Endothelial cell (in vitro differentiated cells): ENCODE data around the gene ACOX2. TPM values are rescaled to one million over a fixed set of nuclear protein-coding genes. Genes with fewer than 3 reads are reported as not detected.
"Not testable (repeated sequence)": the region's sequence is repeated elsewhere in the genome, so short reads cannot be mapped to it uniquely, and the experiment has no call there.

ENCODE experiments used
- DNase-seq: peaks from one replicate; pipeline ENCODE4 v3.0.0; 2021; ENCODE audit warnings: low spot score
- H3K27ac Mint-ChIP-seq: one replicate; pipeline ENCODE4 v1.8.0; 2021; ENCODE audit warnings: mixed read lengths, inconsistent platforms; ENCODE audit not compliant: unreplicated experiment
- H3K27me3 Mint-ChIP-seq: one replicate; pipeline ENCODE4 v1.8.0; 2021; ENCODE audit warnings: mild to moderate bottlenecking, moderate library complexity, mixed read lengths, inconsistent platforms; ENCODE audit not compliant: unreplicated experiment
- H3K36me3 Mint-ChIP-seq: one replicate; pipeline ENCODE4 v1.8.0; 2021; ENCODE audit warnings: mild to moderate bottlenecking, low read depth, mixed read lengths, inconsistent platforms; ENCODE audit not compliant: unreplicated experiment
- H3K4me1 Mint-ChIP-seq: one replicate; pipeline ENCODE4 v1.8.0; 2021; ENCODE audit warnings: mild to moderate bottlenecking, mixed read lengths, inconsistent platforms; ENCODE audit not compliant: unreplicated experiment
- H3K4me3 Mint-ChIP-seq: one replicate; pipeline ENCODE4 v1.8.0; 2021; ENCODE audit warnings: mild to moderate bottlenecking, mixed read lengths, inconsistent platforms; ENCODE audit not compliant: unreplicated experiment
- H3K9me3 Mint-ChIP-seq: one replicate; pipeline ENCODE4 v1.8.0; 2021; ENCODE audit warnings: mixed read lengths, inconsistent platforms; ENCODE audit not compliant: unreplicated experiment
- total RNA-seq: library from RNA; stranded (reverse); fragmentation: NEBNext Ultra II Directional; extraction: Animal tissue kit (Norgen Biotek cat#: 25700); gene quantifications from one replicate; pipeline ENCODE4 v1.2.1, GENCODE V29; 2021; ENCODE audit not compliant: unreplicated experiment
- TF ChIP-seq, protein P1 (sequence below): fragments of 200-600 bp; sonication (generic); IDR thresholded peaks from one replicate; pipeline ENCODE4 v1.5.0; 2021; ENCODE audit warnings: antibody characterized with exemption; ENCODE audit not compliant: unreplicated experiment

ACOX2 gene
- total RNA-seq, 1 donor from 2014 or later, result 1.1 TPM

DNA sequence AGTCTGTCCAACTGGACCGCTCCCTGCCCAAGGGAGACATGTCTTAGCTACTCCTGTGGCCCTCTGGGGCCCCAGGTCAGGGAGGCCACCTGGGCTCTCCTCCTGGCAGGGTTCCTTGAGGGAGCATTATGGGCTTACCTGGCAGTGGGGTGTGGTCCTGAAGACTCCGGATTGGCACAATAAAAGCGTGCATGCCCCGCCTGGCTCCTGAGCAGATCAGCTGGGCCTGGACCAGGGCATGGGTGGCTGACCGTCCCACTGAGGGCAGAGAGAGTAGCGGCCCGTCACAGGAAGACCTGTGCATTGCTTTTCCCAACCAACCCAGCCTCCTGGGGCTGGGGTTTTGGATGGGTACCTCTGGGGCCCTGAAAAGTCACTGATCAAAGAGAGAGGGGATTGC is 5.4 kb downstream of the ACOX2 start:
- TF ChIP-seq, protein P1, sequence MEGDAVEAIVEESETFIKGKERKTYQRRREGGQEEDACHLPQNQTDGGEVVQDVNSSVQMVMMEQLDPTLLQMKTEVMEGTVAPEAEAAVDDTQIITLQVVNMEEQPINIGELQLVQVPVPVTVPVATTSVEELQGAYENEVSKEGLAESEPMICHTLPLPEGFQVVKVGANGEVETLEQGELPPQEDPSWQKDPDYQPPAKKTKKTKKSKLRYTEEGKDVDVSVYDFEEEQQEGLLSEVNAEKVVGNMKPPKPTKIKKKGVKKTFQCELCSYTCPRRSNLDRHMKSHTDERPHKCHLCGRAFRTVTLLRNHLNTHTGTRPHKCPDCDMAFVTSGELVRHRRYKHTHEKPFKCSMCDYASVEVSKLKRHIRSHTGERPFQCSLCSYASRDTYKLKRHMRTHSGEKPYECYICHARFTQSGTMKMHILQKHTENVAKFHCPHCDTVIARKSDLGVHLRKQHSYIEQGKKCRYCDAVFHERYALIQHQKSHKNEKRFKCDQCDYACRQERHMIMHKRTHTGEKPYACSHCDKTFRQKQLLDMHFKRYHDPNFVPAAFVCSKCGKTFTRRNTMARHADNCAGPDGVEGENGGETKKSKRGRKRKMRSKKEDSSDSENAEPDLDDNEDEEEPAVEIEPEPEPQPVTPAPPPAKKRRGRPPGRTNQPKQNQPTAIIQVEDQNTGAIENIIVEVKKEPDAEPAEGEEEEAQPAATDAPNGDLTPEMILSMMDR, result no peak
- DNase-seq, result no peak
- peaks cover 14% of the 10 kb centered on the region for H3K27me3 Mint-ChIP-seq
- H3K4me3 Mint-ChIP-seq, result no peak overlapping the region
- peaks cover 18% of the 10 kb centered on the region for H3K4me1 Mint-ChIP-seq
- H3K36me3 Mint-ChIP-seq, result peaks cover 4% of the 10 kb centered on the region
- H3K27ac Mint-ChIP-seq, result no peak overlapping the region
- no peaks in the 10 kb centered on the region for H3K9me3 Mint-ChIP-seq

DNA sequence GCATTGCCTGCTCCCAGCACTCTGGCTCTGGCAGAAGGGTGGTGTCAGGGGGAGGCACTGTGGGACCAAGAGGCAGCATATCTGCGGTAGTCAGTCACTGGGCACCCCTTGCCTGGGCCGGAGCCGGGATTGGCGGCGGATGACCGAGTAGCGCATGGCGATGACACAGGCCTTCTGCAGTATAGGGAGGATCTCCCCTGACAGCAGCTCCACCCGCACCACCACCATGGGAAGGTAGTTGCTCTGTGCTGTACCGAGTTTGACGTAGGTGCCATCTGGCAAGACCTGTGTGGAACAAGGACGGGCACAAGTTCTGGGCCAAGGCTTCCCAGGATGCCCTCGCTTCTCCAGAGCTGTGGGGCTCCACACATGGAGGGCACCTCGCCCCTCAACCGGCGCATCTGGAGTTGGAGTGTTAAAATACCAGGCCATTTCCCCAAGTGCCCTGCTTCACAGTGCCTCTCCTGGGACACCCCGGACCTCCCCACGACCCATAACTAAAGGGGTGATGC is 6.6 kb downstream of the ACOX2 start:
- H3K4me1 Mint-ChIP-seq, result peaks cover 11% of the 10 kb centered on the region
- H3K9me3 Mint-ChIP-seq, result no peaks in the 10 kb centered on the region
- TF ChIP-seq, protein P1, result no peak
- peaks cover 11% of the 10 kb centered on the region for H3K27me3 Mint-ChIP-seq
- H3K4me3 Mint-ChIP-seq, result no peak overlapping the region
- H3K36me3 Mint-ChIP-seq, result peaks cover 4% of the 10 kb centered on the region
- H3K27ac Mint-ChIP-seq, result no peak overlapping the region
- DNase-seq, result no peak

DNA sequence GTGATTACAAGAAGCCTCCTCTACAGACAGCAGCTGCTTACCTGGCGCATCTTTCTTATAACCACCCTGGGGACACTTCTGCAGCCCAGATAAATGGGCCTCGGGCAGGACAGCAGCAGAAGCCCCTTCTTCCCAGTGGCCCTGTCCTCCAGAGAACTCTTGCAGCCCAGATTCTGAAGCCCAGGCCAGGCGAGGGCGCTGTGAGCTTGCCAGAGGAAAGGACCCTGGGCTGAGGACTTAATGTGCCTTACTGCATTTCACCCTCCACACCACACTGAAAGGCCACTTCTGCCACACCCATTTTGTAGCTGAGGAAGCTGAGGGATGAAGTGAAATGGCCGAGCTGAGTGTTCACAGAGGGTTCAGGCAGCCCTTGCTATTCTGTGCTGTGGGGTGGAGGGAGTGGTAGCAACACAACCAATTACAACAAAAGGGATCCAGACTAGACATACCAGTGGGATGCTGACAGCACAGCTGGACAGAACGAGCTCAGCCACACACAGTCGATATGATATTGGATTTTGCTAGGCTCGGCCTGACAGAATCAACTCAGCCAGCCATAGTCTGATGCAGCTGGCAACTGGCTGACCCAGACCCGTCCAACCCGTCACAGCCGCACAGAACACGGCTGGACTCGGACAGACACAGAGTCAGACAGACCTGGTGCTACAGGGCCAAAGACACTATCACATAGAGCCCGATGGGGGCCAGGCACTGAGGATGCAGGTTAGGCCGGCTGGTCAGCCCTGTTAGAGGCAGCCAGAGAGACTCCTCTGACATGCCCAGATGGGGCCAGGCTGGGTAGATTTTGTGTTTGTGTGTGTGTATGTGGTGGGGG is 7.3 kb downstream of the ACOX2 start:
- Mint-ChIP-seq H3K27ac (no peak overlapping the region), H3K36me3 (peaks cover 4% of the 10 kb centered on the region), H3K27me3 (peaks cover 9% of the 10 kb centered on the region), H3K9me3 (no peaks in the 10 kb centered on the region), H3K4me3 (no peak overlapping the region), H3K4me1 (peaks cover 11% of the 10 kb centered on the region)
- TF ChIP-seq, protein P1, result no peak
- peak; percentile 66 for DNase-seq

DNA sequence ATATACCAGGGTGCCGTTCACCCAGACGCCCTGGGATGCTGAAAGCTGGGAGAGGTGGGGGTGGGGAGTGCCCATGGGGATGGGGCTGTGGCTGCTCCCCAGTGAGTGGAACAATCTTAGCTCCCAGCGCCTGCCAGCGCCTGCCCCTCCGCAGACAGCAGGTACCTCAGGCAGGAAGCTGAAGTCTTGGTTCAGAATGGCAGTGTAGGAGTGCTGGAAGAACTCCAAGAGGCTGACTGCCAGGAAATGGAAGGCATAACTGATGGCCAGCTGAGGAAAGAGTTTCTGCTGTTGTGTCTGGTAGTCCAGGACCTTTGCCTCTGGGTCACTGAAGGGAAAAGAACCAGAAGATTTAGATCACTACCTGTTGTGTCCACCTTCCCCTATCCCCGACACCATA is 8.4 kb downstream of the ACOX2 start:
- no peak overlapping the region for H3K4me3 Mint-ChIP-seq
- no peak for DNase-seq
- peaks cover 11% of the 10 kb centered on the region for H3K4me1 Mint-ChIP-seq
- H3K36me3 Mint-ChIP-seq, result peaks cover 4% of the 10 kb centered on the region
- TF ChIP-seq, protein P1, result no peak
- no peak overlapping the region for H3K27ac Mint-ChIP-seq
- no peaks in the 10 kb centered on the region for H3K9me3 Mint-ChIP-seq
- H3K27me3 Mint-ChIP-seq, result peaks cover 7% of the 10 kb centered on the region

DNA sequence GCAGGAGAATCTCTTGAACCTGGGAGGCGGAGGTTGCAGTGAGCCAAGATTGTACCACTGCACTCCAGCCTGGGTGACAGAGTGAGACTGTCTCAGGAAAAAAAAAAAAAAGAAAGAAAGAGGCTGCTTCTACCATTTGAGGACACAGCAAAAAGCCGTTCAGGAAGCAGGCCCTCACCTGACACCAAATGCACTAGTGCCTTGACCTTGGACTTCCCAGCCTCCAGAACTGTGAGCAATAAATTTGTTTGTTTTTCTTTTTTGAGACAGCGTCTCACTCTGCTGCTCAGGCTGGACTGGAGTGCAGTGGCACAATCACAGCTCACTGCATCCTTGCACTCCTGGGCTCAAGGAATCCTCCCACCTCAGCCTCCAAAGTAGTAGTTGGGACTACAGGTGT is 9.6 kb downstream of the ACOX2 start:
- not testable (repeated sequence) for H3K27me3 Mint-ChIP-seq, H3K4me1 Mint-ChIP-seq

More for the DNA sequence above, 9.6 kb downstream of the ACOX2 start:
- not testable (repeated sequence) for DNase-seq, H3K4me3 Mint-ChIP-seq, H3K9me3 Mint-ChIP-seq, H3K36me3 Mint-ChIP-seq, H3K27ac Mint-ChIP-seq
